T-helper 17 cell (primary cell): ENCODE data around the gene EXOC6B. TPM values are rescaled to one million over a fixed set of nuclear protein-coding genes. Genes with fewer than 3 reads are reported as not detected.

Source experiments
- ATAC-seq: fragments of 150-1000 bp; cut with Tn5 transposase; 2 replicates; pipeline ENCODE4 v1.10.0; 2021; ENCODE audit warnings: mild to moderate bottlenecking, moderate library complexity
- DNase-seq, 3 donors: peaks; one replicate each; pipeline versions ENCODE4 v3.0.0 to v3.0.0-alpha.2; 2020 to 2021
- H3K9me3 ChIP-seq: one replicate; pipeline ENCODE4 v1.7.0; 2013; ENCODE audit warnings: low read length, mild to moderate bottlenecking; ENCODE audit not compliant: control insufficient read depth, poor library complexity, severe bottlenecking
- H3K27ac Mint-ChIP-seq: one replicate; pipeline ENCODE4 v1.8.0; 2022; ENCODE audit warnings: mild to moderate bottlenecking, moderate library complexity, mixed read lengths
- H3K27me3 Mint-ChIP-seq: one replicate; pipeline ENCODE4 v1.8.0; 2022; ENCODE audit warnings: mixed read lengths
- H3K36me3 Mint-ChIP-seq: one replicate; pipeline ENCODE4 v1.8.0; 2022; ENCODE audit warnings: low read depth, mixed read lengths
- H3K4me1 Mint-ChIP-seq: one replicate; pipeline ENCODE4 v1.8.0; 2022; ENCODE audit warnings: mild to moderate bottlenecking, mixed read lengths
- H3K4me3 Mint-ChIP-seq: one replicate; pipeline ENCODE4 v1.8.0; 2022; ENCODE audit warnings: mild to moderate bottlenecking, moderate library complexity, mixed read lengths
- total RNA-seq, 4 donors: library from RNA in 2 of 4; stranded (reverse) in 2 of 4; gene quantifications; one replicate each; pipeline ENCODE4 v1.2.3 and lab custom pipeline; 2022 to 2026

Gene EXOC6B
- total RNA-seq, 2 donors from 2014 or later = 14.6 to 17.3 TPM

GRCh38 chr2:72133721-72134407 is 692.0 kb downstream of the EXOC6B start:
- H3K9me3 ChIP-seq = no peaks in the 10 kb centered on the region
- Mint-ChIP-seq H3K4me3 (no peak overlapping the region), H3K27ac (no peak overlapping the region), H3K27me3 (peaks cover 35% of the 10 kb centered on the region), H3K4me1 (peaks cover 3% of the 10 kb centered on the region), H3K36me3 (no peaks in the 10 kb centered on the region)
- ATAC-seq (no peak), DNase-seq (no peak)

GRCh38 chr2:72132981-72133720 is 692.7 kb downstream of the EXOC6B start:
- ATAC-seq = no peak

GRCh38 chr2:72131916-72132841 is 693.7 kb downstream of the EXOC6B start:
- no peak for ATAC-seq
- Mint-ChIP-seq H3K27me3 (peaks cover 37% of the 10 kb centered on the region), H3K27ac (no peak overlapping the region)

More at GRCh38 chr2:72132981-72133720, 692.7 kb downstream of the EXOC6B start:
- Mint-ChIP-seq H3K4me1 (peaks cover 3% of the 10 kb centered on the region), H3K27ac (no peak overlapping the region), H3K36me3 (no peaks in the 10 kb centered on the region), H3K4me3 (no peak overlapping the region), H3K27me3 (peaks cover 41% of the 10 kb centered on the region)
- peak in 1 of 3 donors; percentile 4 for DNase-seq
- H3K9me3 ChIP-seq = no peaks in the 10 kb centered on the region

GRCh38 chr2:72131371-72131891 is 694.4 kb downstream of the EXOC6B start:
- peaks cover 40% of the 10 kb centered on the region for H3K27me3 Mint-ChIP-seq
- H3K4me3 Mint-ChIP-seq = no peak overlapping the region
- no peaks in the 10 kb centered on the region for H3K36me3 Mint-ChIP-seq
- H3K9me3 ChIP-seq = no peaks in the 10 kb centered on the region
- no peak for ATAC-seq
- no peak overlapping the region for H3K27ac Mint-ChIP-seq
- H3K4me1 Mint-ChIP-seq = no peaks in the 10 kb centered on the region
- no peak for DNase-seq

More at GRCh38 chr2:72131916-72132841, 693.7 kb downstream of the EXOC6B start:
- peak in 1 of 3 donors; percentile 7 for DNase-seq
- no peaks in the 10 kb centered on the region for H3K4me1 Mint-ChIP-seq
- no peaks in the 10 kb centered on the region for H3K36me3 Mint-ChIP-seq
- no peak overlapping the region for H3K4me3 Mint-ChIP-seq
- no peaks in the 10 kb centered on the region for H3K9me3 ChIP-seq

- no peak overlapping the region for H3K4me3 Mint-ChIP-seq
- ATAC-seq (no peak), DNase-seq (peak in 1 of 3 donors; percentile 4)
- no peak overlapping the region for H3K27ac Mint-ChIP-seq
- no peaks in the 10 kb centered on the region for H3K4me1 Mint-ChIP-seq
- H3K9me3 ChIP-seq = no peaks in the 10 kb centered on the region
- H3K27me3 Mint-ChIP-seq = peaks cover 43% of the 10 kb centered on the region
- no peaks in the 10 kb centered on the region for H3K36me3 Mint-ChIP-seq
Measured at GRCh38 chr2:72130659-72131360, 695.0 kb downstream of the EXOC6B start.

GRCh38 chr2:72129681-72130340 is 696.0 kb downstream of the EXOC6B start:
- no peaks in the 10 kb centered on the region for H3K36me3 Mint-ChIP-seq
- no peaks in the 10 kb centered on the region for H3K4me1 Mint-ChIP-seq
- peak in 1 of 3 donors; percentile 0 for DNase-seq
- H3K27ac Mint-ChIP-seq = no peak overlapping the region
- ATAC-seq = no peak
- H3K27me3 Mint-ChIP-seq = peaks cover 36% of the 10 kb centered on the region
- no peak overlapping the region for H3K4me3 Mint-ChIP-seq
- no peaks in the 10 kb centered on the region for H3K9me3 ChIP-seq

- no peak for ATAC-seq
- no peaks in the 10 kb centered on the region for H3K36me3 Mint-ChIP-seq
- peaks cover 36% of the 10 kb centered on the region for H3K27me3 Mint-ChIP-seq
- H3K27ac Mint-ChIP-seq = no peak overlapping the region
- H3K4me1 Mint-ChIP-seq = no peaks in the 10 kb centered on the region
- H3K4me3 Mint-ChIP-seq = no peak overlapping the region
- DNase-seq = peak in 1 of 3 donors; percentile 2
- H3K9me3 ChIP-seq = no peaks in the 10 kb centered on the region
Measured at GRCh38 chr2:72128843-72129227, 697.0 kb downstream of the EXOC6B start.

GRCh38 chr2:72128059-72128842 is 697.6 kb downstream of the EXOC6B start:
- Mint-ChIP-seq H3K27me3 (peaks cover 36% of the 10 kb centered on the region), H3K4me1 (no peaks in the 10 kb centered on the region), H3K27ac (no peak overlapping the region), H3K4me3 (no peak overlapping the region), H3K36me3 (no peaks in the 10 kb centered on the region)
- no peaks in the 10 kb centered on the region for H3K9me3 ChIP-seq
- no peak for DNase-seq
- no peak for ATAC-seq

- peak in 1 of 3 donors; percentile 4 for DNase-seq
- H3K4me1 Mint-ChIP-seq = no peaks in the 10 kb centered on the region
Measured at GRCh38 chr2:72127401-72128058, 698.3 kb downstream of the EXOC6B start.

GRCh38 chr2:72126186-72127100 is 699.4 kb downstream of the EXOC6B start:
- DNase-seq (peak in 1 of 3 donors; percentile 1), ATAC-seq (no peak)
- Mint-ChIP-seq H3K4me3 (no peak overlapping the region), H3K27ac (no peak overlapping the region), H3K36me3 (no peaks in the 10 kb centered on the region), H3K4me1 (no peaks in the 10 kb centered on the region), H3K27me3 (peaks cover 29% of the 10 kb centered on the region)
- no peaks in the 10 kb centered on the region for H3K9me3 ChIP-seq

More at GRCh38 chr2:72127401-72128058, 698.3 kb downstream of the EXOC6B start:
- Mint-ChIP-seq H3K27me3 (peaks cover 30% of the 10 kb centered on the region), H3K4me3 (no peak overlapping the region), H3K36me3 (no peaks in the 10 kb centered on the region), H3K27ac (no peak overlapping the region)
- no peaks in the 10 kb centered on the region for H3K9me3 ChIP-seq
- no peak for ATAC-seq
